Femur (tissue), 1 donor: ENCODE results near the gene VPS29.
"Not testable (repeated sequence)": the region's sequence is repeated elsewhere in the genome, so short reads cannot be mapped to it uniquely, and the experiment has no call there.

Source experiments
- DNase-seq: peaks from one replicate; pipeline ENCODE4 v3.0.0-alpha.2; 2017

The VPS29 gene

DNA sequence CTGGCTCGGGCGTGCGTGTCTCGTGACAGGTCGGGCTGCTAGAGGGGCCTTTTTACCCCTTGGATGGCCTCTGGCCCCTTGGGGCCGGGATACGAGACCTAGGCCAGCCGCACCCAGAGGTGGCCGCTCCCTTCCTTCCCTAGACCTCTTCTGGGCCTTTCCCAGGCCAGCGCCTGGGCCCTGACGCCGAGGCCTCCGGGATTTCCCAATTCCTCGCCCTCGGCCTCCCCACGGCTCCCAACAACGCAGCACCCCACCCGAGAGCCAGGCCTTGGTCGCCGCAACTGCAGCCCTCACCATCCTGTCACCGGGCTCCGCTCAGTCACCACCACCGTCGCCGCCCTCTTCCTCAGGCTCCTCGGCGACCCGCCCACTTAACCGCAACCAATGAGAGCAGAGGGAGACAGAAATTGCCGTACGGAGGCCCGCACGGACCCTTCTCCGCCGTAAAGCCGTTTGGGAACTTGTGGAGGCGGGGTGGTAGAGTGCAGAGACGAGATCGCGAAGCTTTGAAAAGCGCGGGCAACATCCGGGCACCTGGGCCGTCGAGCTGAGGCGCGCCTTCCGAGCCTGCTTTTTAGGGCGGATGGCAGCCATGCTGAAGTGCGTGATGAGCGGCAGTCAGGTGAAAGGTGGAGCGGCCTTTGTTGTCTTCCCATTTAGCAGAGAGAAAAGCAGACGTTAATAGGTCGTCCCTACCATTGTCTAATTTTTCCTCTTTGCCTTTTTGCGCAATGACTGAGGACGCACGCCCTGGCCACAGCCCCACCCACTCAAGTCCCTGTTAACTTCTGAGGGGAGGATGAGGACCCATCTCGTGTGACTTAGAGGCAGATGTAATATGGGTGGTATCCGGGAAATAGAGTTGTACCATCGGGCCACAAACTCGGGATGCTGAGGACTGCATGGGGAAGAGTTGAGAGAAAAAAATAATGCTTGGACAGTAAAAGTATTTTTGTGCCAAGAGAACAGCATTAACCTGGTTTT, at the start of gene VPS29, which contains the start of gene RAD9B:
VPS29 (minus strand) TSS at position 360 of the 987 bp plus-strand sequence; CDS start at position 300, 60 bp downstream.
RAD9B (plus strand) TSS at position 580 of the 987 bp plus-strand sequence; CDS start at position 587, 7 bp downstream.
- DNase-seq: peak; percentile 99

DNA sequence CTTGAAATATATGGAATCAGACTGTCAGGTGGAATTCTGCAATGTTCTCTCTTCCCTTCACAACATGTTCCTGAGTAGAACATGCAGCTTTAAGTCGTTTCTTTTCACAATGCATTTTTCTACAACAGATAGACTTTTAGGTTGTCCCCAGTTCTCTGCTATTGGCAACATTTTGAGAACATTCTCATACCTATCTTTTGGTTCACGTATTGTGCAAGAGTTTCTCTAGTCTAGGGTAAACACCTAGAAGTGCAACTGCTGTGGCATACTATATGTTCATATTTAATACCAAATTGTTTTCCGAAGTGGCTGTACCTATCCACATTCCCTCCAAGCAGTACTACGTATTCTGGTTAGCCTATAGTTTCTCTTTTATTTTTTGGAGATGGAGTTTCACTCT, 49.1 kb upstream of the VPS29 start:
- DNase-seq: no peak

DNA sequence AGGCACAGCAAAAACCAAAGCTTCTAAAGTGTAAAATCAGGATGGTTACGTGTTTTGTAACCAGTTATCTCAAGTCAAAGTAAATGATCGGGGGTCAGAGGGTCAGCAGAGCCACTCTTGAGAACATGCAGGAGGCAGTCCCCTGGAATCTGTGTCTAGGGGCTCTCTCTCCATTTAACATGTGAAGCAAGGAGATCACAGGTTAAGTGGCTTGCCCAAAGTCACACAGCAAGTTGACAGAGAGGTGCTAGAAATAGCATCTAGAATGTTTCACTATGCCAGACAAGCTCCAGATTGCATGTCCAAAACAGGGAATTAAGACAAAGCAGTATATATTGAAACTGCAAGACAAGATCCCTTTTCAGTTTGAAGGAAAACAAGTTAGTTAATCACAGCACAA, 47.8 kb upstream of the VPS29 start:
- no peak for DNase-seq

DNA sequence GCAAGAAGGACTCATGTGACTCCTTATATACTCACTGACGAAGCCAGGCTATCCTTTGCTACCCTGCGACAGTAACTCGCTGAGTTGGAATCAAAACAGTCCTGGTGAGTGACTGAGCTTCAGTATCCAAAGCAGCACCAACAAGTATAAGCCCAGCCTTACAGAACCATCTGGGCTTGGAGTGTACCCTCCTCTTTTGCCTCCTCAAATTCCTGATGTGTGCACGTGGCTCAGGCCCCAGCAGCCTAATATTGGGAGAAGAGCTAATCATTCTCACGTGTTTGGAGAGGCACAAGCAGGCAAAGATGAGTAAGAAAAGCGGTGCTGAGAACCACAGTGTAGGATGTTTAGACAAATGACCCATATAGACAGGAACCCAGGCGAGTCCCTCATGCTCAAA, 46.8 kb upstream of the VPS29 start:
- no peak for DNase-seq

DNA sequence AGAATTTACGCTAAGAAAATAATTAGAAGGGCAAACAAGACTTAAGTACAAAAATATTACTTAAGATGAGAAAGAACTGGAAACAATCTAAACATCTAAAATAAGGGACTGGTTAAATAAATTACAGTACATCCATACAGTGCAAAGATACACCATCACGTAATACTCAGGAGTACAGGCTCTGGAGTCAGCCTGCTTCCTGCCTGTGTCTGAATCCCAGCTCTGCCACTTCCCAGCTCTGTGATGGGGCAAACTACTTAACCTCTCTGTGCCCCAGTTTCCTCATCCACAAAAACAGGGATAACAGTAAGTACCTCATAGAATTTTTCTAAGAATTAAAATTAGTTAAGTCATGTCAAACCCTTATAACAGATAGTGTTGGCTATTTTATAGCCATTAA, 45.2 kb upstream of the VPS29 start:
- DNase-seq: no peak

DNA sequence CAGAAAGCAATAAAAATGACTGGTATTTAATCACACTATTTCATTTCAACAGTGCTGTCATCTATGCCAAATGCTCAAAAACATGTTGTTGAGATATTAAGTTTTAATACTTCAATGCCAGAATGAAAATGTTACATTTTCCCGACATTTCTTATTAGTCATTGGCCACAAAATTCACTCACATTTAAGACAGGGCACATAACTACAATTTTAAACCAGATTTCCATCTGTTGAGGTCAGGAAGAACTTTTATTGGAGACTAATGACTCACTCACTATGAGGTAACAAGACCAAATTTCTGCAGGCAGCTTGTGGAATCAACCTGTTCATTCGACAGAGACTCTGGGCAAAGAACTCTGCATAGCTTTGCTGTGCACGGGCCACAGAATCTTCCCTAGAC, 44.4 kb upstream of the VPS29 start:
- DNase-seq: no peak

DNA sequence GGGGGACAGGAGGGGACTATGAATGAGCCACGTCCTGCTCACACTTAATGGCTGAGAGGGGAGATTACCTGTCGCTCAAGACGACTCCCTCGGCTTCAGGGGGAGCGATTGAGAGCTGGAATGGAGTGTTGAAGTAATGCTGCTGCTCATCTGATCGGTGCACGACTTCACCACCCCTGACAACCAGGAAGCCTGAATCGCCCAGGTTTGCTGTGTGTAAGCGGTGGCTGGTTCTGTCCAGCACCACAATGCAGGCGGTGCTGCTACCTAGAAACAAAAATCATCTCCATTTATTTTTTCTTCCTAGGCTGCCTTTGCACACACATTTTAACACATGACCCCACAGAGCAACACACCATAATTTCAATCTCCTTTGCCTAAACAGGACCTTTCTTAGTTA, 43.9 kb upstream of the VPS29 start:
- DNase-seq: no peak

DNA sequence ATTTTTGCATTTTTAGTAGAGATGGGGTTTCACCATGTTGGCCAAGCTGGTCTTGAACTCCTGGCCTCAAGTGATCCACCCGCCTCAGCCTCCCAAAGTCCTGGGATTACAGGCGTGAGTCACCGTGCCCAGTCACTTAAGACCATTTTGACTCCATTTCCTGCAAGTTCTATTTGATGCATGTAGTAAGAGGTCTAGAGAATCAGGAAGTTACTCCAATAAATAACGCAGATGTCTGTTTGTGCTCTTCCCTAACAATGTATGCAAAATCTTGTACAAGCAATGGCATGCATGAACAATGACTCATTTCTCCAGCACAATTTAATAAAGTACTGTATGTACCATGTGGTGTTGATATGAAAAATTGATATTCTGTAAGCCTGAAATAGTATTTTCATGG, 43.3 kb upstream of the VPS29 start:
- not testable (repeated sequence) for DNase-seq

DNA sequence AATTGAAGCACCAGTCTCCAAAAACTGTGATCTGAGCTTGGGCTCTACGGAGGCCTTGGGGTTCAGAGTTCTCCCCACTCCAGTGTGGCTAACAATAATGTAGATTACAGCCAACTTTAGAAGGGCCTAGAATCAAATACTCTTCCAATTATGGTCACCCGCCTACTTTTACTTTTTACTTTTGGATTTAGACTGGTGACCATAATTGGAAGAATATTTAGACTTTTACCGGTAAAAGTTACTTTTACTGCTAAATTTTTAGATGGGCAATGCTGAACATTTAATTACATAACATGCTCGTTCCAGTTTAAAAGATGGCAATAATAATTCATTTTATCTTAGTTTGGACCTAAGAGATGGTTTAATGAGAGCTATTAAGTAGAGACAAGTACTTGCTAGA, 42.1 kb upstream of the VPS29 start:
- no peak for DNase-seq

DNA sequence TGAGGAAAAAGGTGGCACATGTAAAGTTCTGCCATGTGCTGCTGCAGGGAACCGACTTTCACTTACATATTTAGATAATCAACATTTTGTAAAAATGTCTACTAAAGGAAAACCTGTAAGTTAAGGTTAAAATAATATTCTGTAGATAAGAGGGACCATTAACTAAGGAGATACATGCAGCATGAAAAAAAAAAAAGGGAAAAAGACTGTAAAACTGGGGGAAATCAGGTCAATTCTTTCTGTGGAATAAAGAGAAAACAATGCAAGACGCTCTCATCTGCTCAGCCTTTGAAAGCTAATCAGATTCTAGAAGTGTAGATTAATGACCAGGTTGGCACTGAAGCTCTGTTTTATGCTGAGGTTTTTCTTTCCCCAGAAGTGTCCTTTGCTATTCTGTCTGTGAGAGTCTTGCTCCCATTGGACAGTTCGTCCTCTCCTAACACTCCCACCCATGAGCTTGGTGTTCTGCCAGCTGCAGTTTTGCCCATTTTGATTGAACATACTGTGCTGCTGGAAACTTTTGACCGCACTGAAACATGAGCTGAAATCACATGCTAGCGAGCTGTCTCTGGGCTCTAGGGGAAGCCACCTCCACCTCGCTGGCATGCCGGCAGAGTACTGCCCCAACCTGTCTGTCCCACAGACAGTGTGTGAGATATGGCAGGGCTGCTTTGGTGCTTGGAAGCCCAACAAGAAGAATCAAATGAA, 41.5 kb upstream of the VPS29 start:
- peak; percentile 85 for DNase-seq

DNA sequence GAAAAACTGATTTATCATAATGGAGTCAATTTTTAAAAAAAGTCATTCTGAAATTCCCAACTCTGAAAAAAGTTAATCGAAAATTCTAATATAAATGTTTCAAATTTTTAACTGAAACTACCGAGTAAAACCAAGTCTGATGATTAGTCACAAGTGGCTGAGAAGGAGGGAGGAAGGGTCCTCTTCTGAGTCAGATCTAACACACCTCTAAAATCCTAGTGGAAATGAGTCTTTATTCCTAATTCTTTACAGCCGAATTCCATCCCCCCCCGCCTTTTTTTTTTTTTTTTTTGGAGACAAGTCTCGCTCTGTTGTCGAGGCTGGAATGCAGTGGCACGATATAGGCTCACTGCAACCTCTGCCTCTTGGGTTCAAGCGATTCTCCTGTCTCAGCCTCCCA, 38.1 kb upstream of the VPS29 start:
- DNase-seq: no peak

DNA sequence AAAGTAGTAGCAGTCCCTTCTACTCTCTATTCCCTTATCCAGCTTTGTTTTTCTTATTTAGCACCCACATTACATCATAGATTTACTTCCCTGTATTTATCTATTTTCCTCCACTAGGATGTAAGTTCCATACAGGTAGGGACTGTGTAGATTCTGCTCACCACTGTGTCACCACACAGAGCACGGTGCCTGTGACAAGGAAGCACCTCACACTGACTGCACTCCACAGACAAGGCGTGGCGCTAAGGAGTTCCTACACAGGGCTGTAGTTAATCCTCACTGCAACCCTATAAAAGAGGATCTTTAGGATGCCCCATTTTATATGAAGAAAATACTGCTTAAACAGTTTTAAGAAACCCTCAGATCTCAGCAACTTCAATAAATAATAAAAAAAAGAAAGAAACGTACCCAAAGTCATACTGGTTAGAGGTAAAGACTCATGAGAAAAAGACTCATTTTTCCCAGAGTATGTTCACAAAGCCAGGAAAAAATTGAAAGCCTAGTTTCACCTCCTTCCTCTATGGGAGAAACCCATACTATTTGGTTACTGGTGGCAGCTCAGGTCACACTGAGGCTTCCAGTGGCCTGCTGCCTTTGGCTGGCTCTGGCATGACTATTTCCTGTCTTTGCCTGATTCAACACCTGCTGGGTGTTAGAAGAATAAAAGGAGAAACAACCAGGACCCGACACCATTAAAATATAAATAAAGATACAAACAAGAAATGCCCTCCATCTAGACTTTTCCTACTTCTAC, 37.1 kb upstream of the VPS29 start:
- DNase-seq: no peak

DNA sequence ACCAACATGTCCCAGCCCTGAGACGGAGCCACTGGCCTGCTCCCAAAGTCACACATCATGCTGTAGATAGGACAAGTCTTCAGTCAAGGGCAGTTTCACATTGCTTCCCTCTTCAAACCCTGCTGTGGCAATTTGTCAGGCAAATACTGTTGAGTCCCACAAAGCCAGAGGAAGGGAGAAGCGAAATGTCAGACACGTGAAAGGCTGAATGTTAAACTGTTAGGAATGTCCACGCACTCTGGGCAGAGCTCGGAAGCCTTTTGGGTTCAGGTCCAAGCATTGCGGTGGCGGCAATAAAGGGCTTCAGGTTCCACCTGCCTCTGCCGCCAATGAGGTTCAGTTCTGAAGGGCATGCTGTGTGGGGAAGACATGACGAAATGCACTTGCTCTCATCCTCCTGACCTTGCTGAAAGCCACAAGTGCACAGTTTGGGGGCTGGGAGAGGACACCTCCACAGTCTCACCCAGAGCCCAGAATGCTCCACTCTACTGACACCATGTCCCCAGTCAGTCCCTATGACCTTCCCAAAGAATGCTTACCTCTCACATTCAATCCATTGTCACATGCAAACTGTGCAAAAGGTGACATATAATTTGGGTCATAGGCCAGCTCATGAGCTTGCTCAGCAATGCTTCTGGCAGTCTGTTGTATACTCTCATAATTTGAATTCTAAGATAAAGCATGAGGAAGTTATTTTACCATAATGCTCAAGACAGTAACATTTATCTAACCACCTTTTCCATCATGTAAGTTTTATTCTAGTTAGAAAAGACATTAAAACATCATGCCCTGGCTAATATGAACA, 35.9 kb upstream of the VPS29 start:
- DNase-seq: peak; percentile 31

DNA sequence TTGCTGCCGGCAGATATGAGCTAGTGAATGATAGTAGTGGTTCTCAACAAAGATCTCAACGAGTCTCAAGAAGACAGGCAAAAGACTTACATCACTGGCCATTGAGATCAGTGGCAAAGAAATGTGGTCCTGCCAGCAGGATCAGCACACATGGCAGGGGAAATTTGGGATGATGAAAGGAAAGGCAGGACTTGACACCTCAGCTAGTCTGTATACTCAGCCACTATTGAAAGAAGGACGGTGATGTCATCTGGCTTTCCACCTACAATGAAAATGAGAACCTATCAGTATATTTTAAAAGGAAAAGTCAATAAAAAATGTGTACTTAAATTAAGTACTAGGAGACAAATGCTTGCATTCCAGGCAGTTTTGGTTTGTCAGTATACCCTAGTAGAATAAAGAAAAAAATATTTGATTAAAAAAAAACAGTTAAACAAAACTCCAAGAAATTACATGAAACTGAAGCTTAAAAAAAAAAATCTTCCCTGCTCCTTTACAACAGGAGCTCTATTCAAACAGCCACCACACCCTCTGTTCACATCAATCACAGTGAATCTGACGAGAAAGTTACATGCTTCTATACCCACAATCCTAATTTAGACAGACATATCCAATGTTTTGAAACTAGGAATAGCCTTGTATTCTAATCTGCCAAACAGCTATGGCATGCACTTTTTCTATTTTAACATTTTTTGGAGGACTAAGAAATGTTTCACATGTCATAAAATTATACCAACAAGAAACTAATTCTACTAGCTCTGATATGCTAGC, 35.1 kb upstream of the VPS29 start:
- no peak for DNase-seq

DNA sequence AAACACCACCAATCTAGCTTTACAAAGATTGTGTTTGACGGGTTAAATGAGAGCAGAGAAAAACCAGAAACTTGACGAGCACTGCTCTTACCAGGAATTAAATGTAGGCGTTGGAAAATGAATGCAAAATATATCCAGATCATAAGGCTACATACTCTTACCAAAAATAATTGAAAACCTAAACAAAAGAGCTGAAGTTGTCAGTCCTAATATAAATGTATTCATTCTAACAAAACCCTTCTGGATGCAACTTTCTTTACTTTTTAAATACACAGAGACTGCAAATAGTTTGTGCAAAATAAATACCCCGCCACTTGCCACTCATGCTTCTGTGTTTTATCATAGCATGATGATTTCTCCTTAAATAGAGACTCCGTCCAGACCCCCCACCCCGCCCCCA, 32.9 kb upstream of the VPS29 start:
- DNase-seq: no peak

DNA sequence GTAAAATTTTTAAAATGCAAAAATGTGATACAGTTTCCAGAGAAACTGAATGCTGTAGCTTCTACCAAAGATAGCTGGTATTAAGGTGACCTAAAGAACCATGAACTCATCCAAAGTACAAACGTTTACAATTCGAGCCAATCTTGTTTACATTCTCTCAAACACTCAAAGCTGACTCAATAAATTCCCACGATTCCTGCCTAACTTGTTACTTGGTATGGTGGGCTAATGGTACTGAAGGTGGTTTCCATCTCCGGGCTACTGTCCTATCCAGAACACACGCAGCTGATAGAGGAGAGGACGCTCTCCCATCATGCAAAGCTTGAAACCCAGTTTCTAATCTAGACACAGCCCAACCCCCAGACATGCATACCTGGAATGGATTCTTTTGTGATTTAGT, 31.7 kb upstream of the VPS29 start:
- no peak for DNase-seq

DNA sequence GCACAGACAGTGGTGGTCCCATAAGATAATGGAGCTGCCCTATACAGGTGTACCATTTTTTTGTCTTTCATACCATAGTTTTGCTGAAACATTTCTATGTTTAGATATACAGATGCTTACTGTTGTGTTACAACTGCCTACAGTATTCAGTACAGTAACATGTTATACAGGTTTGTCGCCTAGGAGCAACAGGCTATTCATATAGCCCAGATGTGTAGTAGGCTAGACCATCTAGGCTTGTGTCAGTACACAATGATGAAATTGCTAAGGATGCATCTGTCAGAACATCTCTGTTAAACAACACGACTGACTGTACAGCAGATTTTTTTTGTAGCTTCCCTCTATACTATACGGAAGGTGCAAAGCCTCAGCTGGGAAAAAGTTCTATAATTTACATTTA, 30.7 kb upstream of the VPS29 start:
- DNase-seq: no peak

DNA sequence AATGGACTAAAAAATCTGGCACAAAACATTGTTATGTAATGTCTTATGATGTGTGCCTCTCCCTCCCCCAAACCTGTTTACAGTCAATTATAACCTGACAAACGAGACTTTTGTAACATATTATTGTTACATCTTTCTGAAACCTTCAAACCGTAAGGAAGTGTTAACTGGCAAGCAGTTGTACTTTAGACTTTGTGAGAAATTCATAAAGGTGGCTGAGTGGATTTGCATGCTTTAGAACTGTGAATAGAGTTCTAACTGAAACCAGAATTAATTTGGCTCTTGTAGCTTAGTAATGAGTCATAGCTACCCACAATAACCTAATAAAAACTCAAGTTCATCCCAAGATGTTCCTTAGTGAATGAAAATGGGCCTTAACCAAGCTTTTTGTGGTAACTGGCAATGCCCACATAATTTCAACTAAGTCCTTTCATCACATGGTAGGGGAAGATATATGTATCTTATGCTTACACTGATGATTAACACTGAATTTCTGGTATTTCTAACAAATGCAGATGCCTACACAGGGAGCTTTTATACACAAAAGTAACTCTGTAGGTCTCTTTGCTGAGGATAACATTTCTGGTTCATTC, 29.9 kb upstream of the VPS29 start:
- DNase-seq: no peak

DNA sequence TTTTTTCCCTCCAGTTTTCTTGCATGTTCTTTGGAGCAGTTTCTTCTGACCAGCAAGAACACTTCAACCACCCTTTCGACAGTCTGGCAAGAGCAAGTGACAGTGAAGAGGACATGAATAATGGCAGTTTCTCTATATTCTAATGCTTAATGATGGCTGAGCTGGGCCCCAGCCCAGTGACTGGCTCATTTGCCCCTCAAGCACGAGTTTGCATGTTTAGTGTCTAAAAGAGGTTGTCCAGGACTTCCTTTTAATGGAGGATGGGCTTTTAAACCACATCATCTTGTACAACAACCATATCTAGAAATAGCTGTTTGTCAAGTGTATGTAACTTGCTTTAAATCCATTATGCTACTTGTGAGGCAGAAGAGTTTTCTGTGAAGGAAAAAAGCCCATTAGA, 28.6 kb upstream of the VPS29 start:
- no peak for DNase-seq

DNA sequence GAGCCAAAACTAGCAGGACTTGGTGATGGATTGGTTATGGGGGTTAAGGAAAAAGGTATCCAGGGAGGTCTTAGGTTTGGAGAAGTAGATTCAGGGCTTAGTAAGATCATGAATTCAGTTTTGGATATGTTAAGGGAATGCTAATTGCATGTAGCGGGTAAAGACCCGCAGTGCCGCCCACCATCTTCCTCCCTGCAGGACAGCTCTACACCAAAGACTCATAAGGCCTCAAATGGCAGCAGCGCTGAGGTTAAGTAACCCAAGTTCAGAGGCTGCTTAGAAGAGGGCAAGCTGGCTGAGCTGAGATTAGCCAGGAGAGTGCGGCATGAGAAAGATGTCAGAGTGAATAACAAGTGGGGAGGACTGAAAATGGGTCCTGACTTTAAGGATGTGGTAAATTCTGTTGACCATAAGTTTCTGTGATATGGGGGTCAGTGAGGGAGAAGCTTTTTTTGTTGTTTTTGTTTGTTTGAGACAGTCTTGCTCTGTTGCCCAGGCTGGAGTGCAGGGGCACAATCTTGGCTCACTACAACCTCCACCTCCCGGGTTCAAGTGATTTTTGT, 26.4 kb upstream of the VPS29 start:
- DNase-seq: no peak
